ENCODE measurements around the gene HLA-A. TPM values are rescaled to one million over a fixed set of nuclear protein-coding genes. Genes with fewer than 3 reads are reported as not detected.
A peak's percentile ranks its signal among the peaks of the same experiment; 100 is the strongest.
"Not testable (repeated sequence)": the region's sequence is repeated elsewhere in the genome, so short reads cannot be mapped to it uniquely, and the experiment has no call there.

Gene HLA-A
- total RNA-seq, 2 donors from 2014 or later = 1,960 to 2,242 TPM

DNA sequence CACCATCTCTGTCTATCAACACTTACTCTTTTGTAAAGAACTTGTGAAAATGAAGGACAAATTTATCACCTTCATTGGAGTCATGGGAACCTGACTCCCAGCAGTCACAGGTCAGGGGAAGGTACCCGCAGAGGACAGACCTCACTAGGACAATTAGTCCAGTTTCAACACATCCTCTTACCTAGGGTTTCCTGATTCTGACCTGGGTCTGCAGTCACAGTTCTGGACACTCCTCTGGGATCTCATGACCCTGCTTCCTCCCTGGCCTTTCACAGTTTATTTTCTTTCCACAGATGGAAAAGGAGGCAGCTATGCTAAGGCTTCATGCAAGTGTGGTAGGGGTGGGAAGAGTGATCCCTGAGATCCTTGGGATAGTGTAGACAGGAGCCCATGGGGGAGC, 15.7 kb downstream of the HLA-A start:
- Mint-ChIP-seq H3K27me3 (no peaks in the 10 kb centered on the region), H3K36me3 (ENCODE audit: low read depth) (no peaks in the 10 kb centered on the region), H3K4me1 (peaks cover 8% of the 10 kb centered on the region), H3K4me3 (no peak overlapping the region), H3K27ac (no peak overlapping the region)
- ATAC-seq = no peak
- no peaks in the 10 kb centered on the region for H3K9me3 ChIP-seq (ENCODE audit: control insufficient read depth, low read length, poor library complexity, severe bottlenecking)
- no peak for DNase-seq

DNA sequence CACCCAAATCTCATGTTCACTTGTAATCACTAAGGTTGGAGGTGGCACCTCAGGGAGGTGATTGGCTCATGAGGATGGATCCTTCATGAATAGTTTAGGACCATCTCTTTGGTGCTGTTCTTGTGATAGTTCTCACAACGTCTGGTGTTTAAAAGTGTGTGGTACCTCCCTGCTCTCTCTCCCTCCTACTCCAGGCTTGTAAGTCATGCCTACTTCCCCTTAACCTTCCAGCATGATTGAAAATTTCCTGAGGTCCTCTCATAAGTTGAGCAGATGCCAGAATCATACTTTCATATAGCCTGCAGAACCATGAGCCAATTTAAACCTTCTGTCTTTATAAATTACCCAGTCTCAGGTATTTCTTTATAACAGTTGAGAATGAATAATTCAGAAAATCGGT, 16.6 kb downstream of the HLA-A start:
- Mint-ChIP-seq H3K4me1 (peaks cover 12% of the 10 kb centered on the region), H3K4me3 (no peak overlapping the region), H3K36me3 (ENCODE audit: low read depth) (no peaks in the 10 kb centered on the region), H3K27ac (no peak overlapping the region), H3K27me3 (no peaks in the 10 kb centered on the region)
- DNase-seq (no peak), ATAC-seq (no peak)
- H3K9me3 ChIP-seq (ENCODE audit: control insufficient read depth, low read length, poor library complexity, severe bottlenecking) = no peaks in the 10 kb centered on the region

DNA sequence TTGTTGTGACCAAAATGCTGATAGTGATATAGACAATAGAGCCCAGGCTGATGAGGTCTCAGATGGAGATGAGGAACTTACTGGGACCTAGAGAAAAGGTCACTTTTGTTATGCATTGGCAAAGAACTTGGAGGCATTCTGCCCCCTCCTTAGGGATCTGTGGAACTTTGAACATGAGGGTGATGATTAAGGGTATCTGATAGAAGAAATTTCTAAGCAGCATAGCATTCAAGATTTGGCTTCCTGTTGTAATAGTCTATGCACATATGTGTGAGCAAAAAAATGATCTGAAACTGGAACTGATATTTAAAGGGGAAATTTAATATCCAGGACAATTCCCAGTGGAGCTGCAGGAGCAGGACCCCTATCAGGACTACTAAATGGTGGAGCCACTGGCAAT, 17.1 kb downstream of the HLA-A start:
- H3K27me3 Mint-ChIP-seq = no peaks in the 10 kb centered on the region
- no peak overlapping the region for H3K4me3 Mint-ChIP-seq
- H3K9me3 ChIP-seq (ENCODE audit: control insufficient read depth, low read length, poor library complexity, severe bottlenecking) = no peaks in the 10 kb centered on the region
- H3K36me3 Mint-ChIP-seq (ENCODE audit: low read depth) = no peaks in the 10 kb centered on the region
- ATAC-seq (no peak), DNase-seq (no peak)
- H3K27ac Mint-ChIP-seq = no peak overlapping the region
- peaks cover 15% of the 10 kb centered on the region for H3K4me1 Mint-ChIP-seq

DNA sequence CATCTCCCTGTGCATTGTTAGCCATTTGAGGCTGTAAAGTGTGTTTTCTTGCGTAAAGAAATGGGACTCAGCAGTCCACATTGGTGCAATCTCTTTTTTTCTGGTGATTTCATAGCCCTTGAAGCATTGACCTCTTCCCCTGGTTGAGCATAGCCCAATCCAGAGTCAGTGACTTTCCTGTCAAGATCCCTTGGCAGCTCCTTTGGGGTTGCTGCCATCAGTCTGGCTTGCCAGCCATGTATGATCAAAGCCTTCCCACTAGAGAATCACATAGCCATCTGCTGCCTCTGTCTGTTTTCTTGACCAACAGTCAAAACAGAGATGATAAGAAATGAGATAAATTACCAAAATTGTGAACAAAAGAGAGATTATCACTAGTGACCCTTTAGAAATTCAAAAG, 19.6 kb downstream of the HLA-A start:
- DNase-seq = no peak
- Mint-ChIP-seq H3K27ac (peak overlapping the region; percentile 59), H3K4me3 (no peak overlapping the region), H3K27me3 (no peaks in the 10 kb centered on the region), H3K36me3 (ENCODE audit: low read depth) (peaks cover 5% of the 10 kb centered on the region), H3K4me1 (peaks cover 34% of the 10 kb centered on the region)
- ATAC-seq = no peak
- H3K9me3 ChIP-seq (ENCODE audit: control insufficient read depth, low read length, poor library complexity, severe bottlenecking) = no peaks in the 10 kb centered on the region

DNA sequence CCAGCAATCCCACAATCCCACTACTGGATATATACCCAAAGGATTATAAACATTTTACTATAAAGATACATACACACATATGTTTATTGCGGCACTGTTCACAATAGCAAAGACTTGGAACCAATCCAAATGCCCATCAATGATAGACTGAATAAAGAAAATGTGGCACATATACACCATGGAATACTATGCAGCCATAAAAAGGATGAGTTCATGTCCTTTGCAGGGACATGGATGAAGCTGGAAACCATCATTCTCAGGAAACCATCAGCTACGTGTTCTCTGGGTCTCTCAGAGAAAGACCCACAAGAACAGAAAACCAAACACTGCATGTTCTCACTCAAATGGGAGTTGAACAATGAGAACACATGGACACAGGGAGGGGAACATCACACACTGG, 21.4 kb downstream of the HLA-A start:
- H3K4me3 Mint-ChIP-seq, H3K27ac Mint-ChIP-seq: not testable (repeated sequence)
- H3K4me1 Mint-ChIP-seq = peaks cover 38% of the 10 kb centered on the region

DNA sequence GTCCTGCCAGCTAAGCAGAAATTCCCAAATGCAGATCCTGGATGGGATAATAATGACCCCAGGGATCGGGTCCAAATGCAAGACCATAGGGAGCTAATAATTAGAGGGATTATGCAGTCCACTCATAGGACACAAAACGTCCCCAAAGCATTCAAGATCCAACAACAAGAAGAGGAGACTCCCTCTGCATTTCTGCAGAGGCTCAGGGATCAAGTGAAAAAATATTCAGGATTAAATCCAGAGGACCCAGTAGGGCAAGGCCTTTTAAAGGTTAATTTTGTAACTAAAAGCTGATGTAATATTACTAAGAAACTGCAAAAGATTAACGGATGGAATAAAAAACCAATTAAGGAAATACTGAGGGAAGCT, 22.2 kb downstream of the HLA-A start:
- DNase-seq = no peak
- Mint-ChIP-seq H3K36me3 (ENCODE audit: low read depth) (peaks cover 5% of the 10 kb centered on the region), H3K4me3 (peak overlapping the region; percentile 100), H3K27me3 (no peaks in the 10 kb centered on the region), H3K27ac (peak overlapping the region; percentile 99), H3K4me1 (peaks cover 38% of the 10 kb centered on the region)
- H3K9me3 ChIP-seq (ENCODE audit: control insufficient read depth, low read length, poor library complexity, severe bottlenecking) = no peaks in the 10 kb centered on the region
- no peak for ATAC-seq

More for the DNA sequence above, 21.4 kb downstream of the HLA-A start:
- H3K9me3 ChIP-seq (ENCODE audit: control insufficient read depth, low read length, poor library complexity, severe bottlenecking); H3K36me3 Mint-ChIP-seq (ENCODE audit: low read depth); ATAC-seq; H3K27me3 Mint-ChIP-seq; DNase-seq: not testable (repeated sequence)

DNA sequence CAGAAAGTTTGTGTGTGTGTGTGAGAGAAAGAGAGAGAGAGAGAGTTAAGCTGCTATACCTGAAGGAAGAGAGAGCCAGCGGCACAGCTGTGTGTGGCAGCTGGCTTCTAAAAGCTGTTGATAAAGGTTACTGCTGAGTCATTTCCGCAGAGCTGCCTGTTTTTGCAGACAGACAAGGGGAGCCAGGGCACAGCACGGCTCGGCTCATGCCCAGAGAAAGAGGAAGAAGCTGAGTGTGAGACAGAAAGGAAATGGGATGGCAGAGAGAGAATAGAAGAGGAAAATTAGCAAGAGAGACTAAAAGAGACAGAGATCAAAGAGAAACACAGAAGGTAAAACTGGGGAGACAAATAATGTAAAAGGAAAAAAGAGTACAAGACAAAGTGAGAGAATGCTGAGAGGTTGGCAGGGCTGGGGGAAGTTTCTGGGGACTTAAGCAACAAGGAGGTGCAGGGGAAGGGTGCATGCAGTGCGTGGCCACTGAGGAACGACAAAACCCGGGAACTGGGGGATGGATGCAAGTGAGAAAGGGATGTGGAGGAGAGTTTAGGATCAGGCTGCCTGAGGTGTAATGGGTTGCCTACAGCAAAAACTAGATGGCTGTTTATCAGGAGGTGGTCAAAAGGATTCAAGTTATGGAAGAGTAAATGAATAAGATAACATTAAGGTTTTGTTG, 22.7 kb downstream of the HLA-A start:
- H3K36me3 Mint-ChIP-seq (ENCODE audit: low read depth) = peaks cover 5% of the 10 kb centered on the region
- H3K4me1 Mint-ChIP-seq = peaks cover 38% of the 10 kb centered on the region
- peak overlapping the region; percentile 100 for H3K4me3 Mint-ChIP-seq
- H3K27ac Mint-ChIP-seq = peak overlapping the region; percentile 99
- peak; percentile 45 to 70 (median 53) for DNase-seq
- H3K27me3 Mint-ChIP-seq = no peaks in the 10 kb centered on the region
- peak; percentile 97 for ATAC-seq
- H3K9me3 ChIP-seq (ENCODE audit: control insufficient read depth, low read length, poor library complexity, severe bottlenecking) = no peaks in the 10 kb centered on the region

DNA sequence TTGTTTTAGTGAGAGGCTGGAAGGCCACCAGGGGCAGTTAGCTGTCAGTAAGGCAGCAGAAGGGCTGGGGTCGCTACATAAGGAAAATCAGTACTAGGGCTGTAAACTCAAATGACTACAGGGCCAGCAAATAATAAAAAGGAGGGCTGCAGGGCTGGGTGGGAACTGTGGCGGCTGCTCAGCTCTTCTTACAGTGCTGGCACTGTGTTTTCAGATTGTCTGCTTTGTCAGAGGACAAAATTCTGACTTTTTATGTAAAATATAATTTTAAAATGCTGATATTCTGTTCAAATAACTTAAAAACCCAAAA, 23.2 kb downstream of the HLA-A start:
- peaks cover 5% of the 10 kb centered on the region for H3K36me3 Mint-ChIP-seq (ENCODE audit: low read depth)
- H3K4me1 Mint-ChIP-seq = peaks cover 36% of the 10 kb centered on the region
- ATAC-seq (peak; percentile 4), DNase-seq (no peak)
- peak overlapping the region; percentile 100 for H3K4me3 Mint-ChIP-seq
- H3K9me3 ChIP-seq (ENCODE audit: control insufficient read depth, low read length, poor library complexity, severe bottlenecking) = no peaks in the 10 kb centered on the region
- no peaks in the 10 kb centered on the region for H3K27me3 Mint-ChIP-seq
- peak overlapping the region; percentile 99 for H3K27ac Mint-ChIP-seq

DNA sequence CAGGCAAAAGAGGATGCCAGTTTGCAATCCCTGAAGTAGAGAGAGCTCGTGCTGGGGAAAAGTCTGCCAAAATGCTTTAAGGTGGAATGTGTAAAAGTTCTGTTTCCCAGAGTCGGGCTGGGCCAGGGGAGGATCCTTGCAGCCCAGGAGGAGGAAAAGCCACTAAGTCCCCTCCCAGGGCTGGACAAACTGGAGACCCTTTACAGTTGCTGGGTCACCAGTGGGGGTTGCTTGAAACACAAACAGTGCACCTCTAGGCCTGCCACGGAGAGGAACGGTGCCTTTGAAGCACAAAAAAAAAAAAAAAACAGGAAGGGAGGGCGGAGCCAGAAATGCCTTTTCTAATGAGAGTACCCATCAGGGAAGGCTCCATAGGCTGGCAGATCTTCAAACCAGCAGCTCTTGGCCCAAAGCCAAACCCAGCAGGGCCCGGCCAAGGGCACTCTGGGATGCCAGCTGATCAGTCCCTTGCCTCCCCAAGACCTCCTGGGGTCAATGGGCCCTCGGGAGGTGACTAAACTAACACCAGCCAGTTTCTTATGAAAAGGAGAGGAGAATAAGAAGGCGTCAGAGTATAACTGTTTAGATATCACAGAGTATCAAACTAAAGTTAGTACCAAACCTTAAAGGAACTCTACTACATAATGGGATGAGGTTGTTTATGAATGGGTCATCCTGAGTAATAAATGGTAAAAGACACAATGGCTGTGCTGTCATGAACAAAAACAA, 23.7 kb downstream of the HLA-A start:
- DNase-seq (peak in 2 of 3 donors; percentile 48 to 51), ATAC-seq (peak; percentile 62)
- no peaks in the 10 kb centered on the region for H3K9me3 ChIP-seq (ENCODE audit: control insufficient read depth, low read length, poor library complexity, severe bottlenecking)
- Mint-ChIP-seq H3K4me1 (peaks cover 36% of the 10 kb centered on the region), H3K36me3 (ENCODE audit: low read depth) (peaks cover 5% of the 10 kb centered on the region), H3K27ac (peak overlapping the region; percentile 99), H3K4me3 (peak overlapping the region; percentile 100), H3K27me3 (no peaks in the 10 kb centered on the region)

DNA sequence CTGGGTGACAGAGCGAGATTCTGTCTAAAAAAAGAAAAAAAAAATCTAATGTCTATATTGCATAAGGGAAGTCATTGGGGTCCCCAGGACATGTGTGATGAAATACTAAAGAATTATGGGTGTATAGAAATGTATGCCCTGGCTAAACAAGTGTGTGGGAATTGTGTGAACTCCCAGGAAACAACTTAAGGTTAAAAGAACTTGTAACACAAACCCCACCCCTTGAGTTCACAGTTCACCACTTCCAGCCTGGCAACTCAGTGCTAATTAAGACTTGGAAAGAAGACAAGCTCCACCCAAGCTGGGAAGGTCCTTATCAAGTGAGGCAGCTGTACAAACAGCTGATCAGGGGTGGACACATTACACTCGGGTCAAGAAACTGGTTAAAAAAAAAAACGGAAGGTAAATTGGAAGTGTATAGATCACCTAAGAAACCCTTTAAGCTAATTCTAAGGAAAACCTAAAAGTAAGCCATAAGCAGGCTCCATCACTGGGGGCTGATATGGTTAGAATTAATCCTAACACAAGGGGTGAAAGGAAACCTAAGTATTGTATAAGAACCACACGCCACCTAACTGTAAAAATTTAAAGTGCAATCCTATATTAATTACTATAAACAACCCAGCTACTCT, 25.2 kb downstream of the HLA-A start:
- ATAC-seq (no peak), DNase-seq (no peak)
- no peaks in the 10 kb centered on the region for H3K9me3 ChIP-seq (ENCODE audit: control insufficient read depth, low read length, poor library complexity, severe bottlenecking)
- H3K27ac Mint-ChIP-seq = peak overlapping the region; percentile 99
- no peak overlapping the region for H3K4me3 Mint-ChIP-seq
- H3K27me3 Mint-ChIP-seq = peaks cover 6% of the 10 kb centered on the region
- peaks cover 42% of the 10 kb centered on the region for H3K4me1 Mint-ChIP-seq
- H3K36me3 Mint-ChIP-seq (ENCODE audit: low read depth) = peaks cover 7% of the 10 kb centered on the region

DNA sequence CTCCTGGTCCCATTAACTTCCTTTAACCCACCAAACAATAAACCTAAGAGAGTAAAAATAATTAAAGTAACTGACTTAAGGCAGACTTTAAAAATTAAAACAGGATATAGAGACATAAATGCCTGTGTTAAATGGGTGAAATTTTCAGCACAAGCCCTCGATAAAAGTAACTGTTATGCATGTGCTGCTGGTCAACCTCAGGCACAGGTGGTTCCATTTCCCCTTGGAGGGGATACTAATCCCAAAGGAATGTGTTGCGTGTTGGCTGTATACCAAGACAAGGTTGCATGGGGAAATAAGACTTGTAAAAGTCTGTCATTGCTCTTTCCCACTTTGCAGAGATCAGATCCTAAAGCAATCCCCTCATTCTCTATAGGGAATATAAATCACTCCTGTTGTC, 25.8 kb downstream of the HLA-A start:
- peaks cover 9% of the 10 kb centered on the region for H3K36me3 Mint-ChIP-seq (ENCODE audit: low read depth)
- no peak for DNase-seq
- H3K9me3 ChIP-seq (ENCODE audit: control insufficient read depth, low read length, poor library complexity, severe bottlenecking) = no peaks in the 10 kb centered on the region
- H3K27me3 Mint-ChIP-seq = peaks cover 12% of the 10 kb centered on the region
- H3K27ac Mint-ChIP-seq = no peak overlapping the region
- no peak for ATAC-seq
- no peak overlapping the region for H3K4me3 Mint-ChIP-seq
- H3K4me1 Mint-ChIP-seq = peaks cover 43% of the 10 kb centered on the region

DNA sequence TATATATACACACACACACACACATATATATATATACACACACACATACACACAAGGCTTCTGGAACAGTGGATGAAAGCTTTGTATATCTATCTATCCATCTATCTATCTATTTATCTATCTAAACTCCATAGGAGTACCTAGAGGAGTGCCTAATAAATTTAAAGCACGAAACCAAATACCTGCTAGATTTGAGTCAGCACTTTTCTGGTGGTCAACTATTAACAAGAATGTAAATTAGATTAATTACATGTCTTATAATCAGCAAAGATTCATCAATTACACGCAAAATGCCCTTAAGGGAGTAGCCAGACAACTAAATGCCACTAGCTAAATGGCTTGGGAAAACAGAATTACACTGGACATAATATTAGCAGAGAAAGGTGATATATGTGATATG, 26.6 kb downstream of the HLA-A start:
- peaks cover 20% of the 10 kb centered on the region for H3K27me3 Mint-ChIP-seq
- ATAC-seq = no peak

DNA sequence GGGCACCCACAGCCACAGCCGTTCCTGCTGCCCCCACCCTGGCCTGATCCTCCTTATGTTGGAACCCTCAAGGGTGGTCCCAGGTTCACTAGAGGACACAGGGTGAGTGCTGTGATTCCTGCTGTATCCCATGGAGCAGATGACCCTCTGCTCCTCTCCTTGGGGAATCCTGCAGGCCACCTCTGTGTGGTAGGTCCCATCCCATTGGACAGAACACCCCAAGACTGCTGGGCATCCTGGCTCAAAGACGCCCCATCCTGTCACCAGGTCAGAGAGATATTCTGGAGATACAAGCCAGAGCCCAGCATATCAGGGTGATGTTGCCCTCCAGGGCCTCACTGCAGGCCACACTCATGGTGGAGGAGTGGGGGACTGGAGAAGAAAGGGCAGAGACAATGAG, 28.4 kb downstream of the HLA-A start:
- ATAC-seq = no peak
- Mint-ChIP-seq H3K4me1 (peaks cover 47% of the 10 kb centered on the region), H3K27me3 (peaks cover 38% of the 10 kb centered on the region), H3K27ac (no peak overlapping the region), H3K36me3 (ENCODE audit: low read depth) (peaks cover 17% of the 10 kb centered on the region), H3K4me3 (no peak overlapping the region)
- no peak for DNase-seq
- no peaks in the 10 kb centered on the region for H3K9me3 ChIP-seq (ENCODE audit: control insufficient read depth, low read length, poor library complexity, severe bottlenecking)

More for the DNA sequence above, 26.6 kb downstream of the HLA-A start:
- no peak for DNase-seq
- Mint-ChIP-seq H3K27ac (no peak overlapping the region), H3K36me3 (ENCODE audit: low read depth) (peaks cover 12% of the 10 kb centered on the region), H3K4me3 (no peak overlapping the region), H3K4me1 (peaks cover 43% of the 10 kb centered on the region)
- H3K9me3 ChIP-seq (ENCODE audit: control insufficient read depth, low read length, poor library complexity, severe bottlenecking) = no peaks in the 10 kb centered on the region

Data from T-helper 17 cell (primary cell).